Esophagus muscularis mucosa (tissue), 4 donors: ENCODE measurements around the gene MATN1. TPM values are rescaled to one million over a fixed set of nuclear protein-coding genes. Genes with fewer than 3 reads are reported as not detected.

Experiments used
- DNase-seq: peaks from one replicate; pipeline ENCODE4 v3.0.0-alpha.2; 2017; ENCODE audit errors: extremely low spot score
- H3K27ac ChIP-seq, 4 donors: fragments of 200-600 bp; sonication (generic); replicated peaks in 1 of 4; 1 replicate in 3 of 4; 2 replicates in 1 of 4; pipeline ENCODE4 v1.5.1; 2016 to 2019; ENCODE audit warnings: mild to moderate bottlenecking in 1 of 4
- H3K27me3 ChIP-seq, 4 donors: fragments of 200-600 bp; sonication (generic); one replicate each; pipeline versions ENCODE4 v1.5.1 to v1.6.0; 2016 to 2019
- H3K36me3 ChIP-seq, 4 donors: fragments of 200-600 bp; sonication (generic); one replicate each; pipeline ENCODE4 v1.5.1; 2016 to 2019
- H3K4me1 ChIP-seq, 4 donors: fragments of 200-600 bp; sonication (generic); one replicate each; pipeline ENCODE4 v1.5.1; 2016 to 2019
- H3K4me3 ChIP-seq, 4 donors: fragments of 200-600 bp; sonication (generic); 1 replicate in 2 of 4; 2 replicates in 2 of 4; pipeline ENCODE4 v1.5.1; 2016 to 2019; ENCODE audit warnings: mild to moderate bottlenecking in 4 of 4, moderate library complexity in 1 of 4
- H3K9me3 ChIP-seq, 4 donors: fragments of 200-600 bp; sonication (generic); 1 replicate in 3 of 4; 2 replicates in 1 of 4; pipeline ENCODE4 v1.5.1; 2016 to 2019
- CTCF ChIP-seq, 3 experiments: fragments of 200-600 bp in 2 of 3; fragments of 450-650 bp in 1 of 3; sonication (generic) in 2 of 3; IDR thresholded peaks; one replicate each; pipeline ENCODE4 v1.5.1; 2017 to 2019; ENCODE audit warnings: antibody characterized with exemption in 3 of 3, mild to moderate bottlenecking in 2 of 3, moderate library complexity in 1 of 3
- EP300 ChIP-seq: sonication (generic); formaldehyde crosslinking; IDR thresholded peaks from one replicate; pipeline ENCODE4 v1.6.1; 2017; ENCODE audit warnings: antibody characterized with exemption
- POLR2A ChIP-seq: fragments of 450-650 bp; IDR thresholded peaks from one replicate; pipeline ENCODE4 v1.6.1; 2017; ENCODE audit warnings: antibody characterized with exemption, moderate library complexity, mild to moderate bottlenecking, low read depth
- POLR2AphosphoS5 ChIP-seq, 2 donors: sonication (generic); formaldehyde crosslinking; IDR thresholded peaks; one replicate each; pipeline ENCODE4 v1.6.1; 2017; ENCODE audit warnings: antibody characterized with exemption in 2 of 2
- WGBS: methylation state at CpG from one replicate; pipeline ENCODE4 v1.1.5; 2018; 5-methylcytosine and 5-hydroxymethylcytosine counted together
- intact Hi-C: fragments of 100-400 bp; cut with DNase I; formaldehyde crosslinking; loops from one replicate; pipeline ENCODE4 v1.15.1; 2023
- total RNA-seq, 4 donors: library from RNA; depleted of rRNA; stranded (reverse); fragments of >200 nt; gene quantifications; one replicate each; pipeline versions ENCODE4 v1.1.0 to v1.2.1, GENCODE V29; 2016

Gene MATN1
- total RNA-seq, 4 donors from 2014 or later: not detected

DNA sequence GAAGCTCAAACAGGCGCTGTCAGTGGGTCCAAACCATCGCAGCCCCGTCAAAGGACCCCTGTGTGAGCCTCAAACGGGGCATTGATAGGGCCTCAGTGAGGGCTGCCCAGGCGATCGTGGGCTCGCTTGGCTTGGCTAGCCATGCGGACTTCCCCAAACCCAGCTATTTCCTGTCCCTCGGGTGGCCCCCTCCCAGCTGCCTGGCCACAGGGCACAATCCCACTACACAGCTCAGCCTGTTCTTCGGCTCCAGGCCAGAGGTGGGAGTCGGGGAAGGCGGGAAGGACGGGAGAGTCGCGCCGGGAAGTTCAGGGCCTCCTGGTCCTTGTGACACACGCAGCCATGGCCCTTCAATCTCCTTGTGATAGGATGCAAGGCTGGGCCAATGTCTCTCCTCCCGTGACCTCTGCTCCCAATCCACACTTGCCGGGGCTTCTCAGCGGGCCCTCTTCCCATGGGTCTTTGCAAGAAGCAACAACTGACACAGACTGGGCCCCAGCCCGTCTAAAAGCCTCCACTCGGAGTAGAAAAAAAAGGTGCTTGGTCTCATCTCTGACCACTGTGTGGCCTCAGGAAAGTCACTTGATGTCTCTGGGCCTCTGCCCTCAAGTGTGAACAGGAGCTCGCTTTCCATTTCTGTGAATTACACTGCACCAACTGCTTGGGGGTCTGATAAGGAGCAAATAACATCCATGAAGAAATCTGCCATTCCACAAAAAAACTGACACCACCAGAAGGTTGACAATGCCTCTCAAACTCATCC lies 7.1 kb upstream of the MATN1 start:
- peaks cover 0 to 7% (median 0%) of the 10 kb centered on the region in 4 donors for H3K27me3 ChIP-seq
- no peak overlapping the region for H3K4me3 ChIP-seq
- no peak overlapping the region for H3K27ac ChIP-seq
- H3K9me3 ChIP-seq: no peaks in the 10 kb centered on the region
- no peak for DNase-seq
- peaks cover 0 to 4% (median 0%) of the 10 kb centered on the region in 4 donors for H3K4me1 ChIP-seq
- 61% methylated on average over 17 of the region's 23 CpGs for WGBS
- no peak for TF ChIP-seq CTCF (IDR thresholded peaks at IDR 0.05)
- no peak for TF ChIP-seq POLR2A
- TF ChIP-seq EP300: no peak
- no peak for TF ChIP-seq POLR2AphosphoS5 (IDR thresholded peaks at IDR 0.05)
- intact Hi-C loops: no loop called here
- peaks cover 0 to 9% (median 2%) of the 10 kb centered on the region in 4 donors for H3K36me3 ChIP-seq

GRCh38 chr1:30729901-30730300 lies 6.5 kb upstream of the MATN1 start:
- Histone ChIP-seq H3K4me3 (no peak overlapping the region), H3K27ac (no peak overlapping the region), H3K36me3 (peaks cover 0 to 16% (median 4%) of the 10 kb centered on the region in 4 donors), H3K4me1 (peaks cover 0 to 4% (median 0%) of the 10 kb centered on the region in 4 donors), H3K9me3 (no peaks in the 10 kb centered on the region), H3K27me3 (peaks cover 0 to 7% (median 0%) of the 10 kb centered on the region in 4 donors)
- WGBS: 89% methylated on average over 6 of the region's 6 CpGs
- DNase-seq: no peak
- TF ChIP-seq POLR2A: no peak
- no peak for TF ChIP-seq POLR2AphosphoS5 (IDR thresholded peaks at IDR 0.05)
- no peak for TF ChIP-seq CTCF (IDR thresholded peaks at IDR 0.05)
- no peak for TF ChIP-seq EP300
- intact Hi-C loops: no loop called here

DNA sequence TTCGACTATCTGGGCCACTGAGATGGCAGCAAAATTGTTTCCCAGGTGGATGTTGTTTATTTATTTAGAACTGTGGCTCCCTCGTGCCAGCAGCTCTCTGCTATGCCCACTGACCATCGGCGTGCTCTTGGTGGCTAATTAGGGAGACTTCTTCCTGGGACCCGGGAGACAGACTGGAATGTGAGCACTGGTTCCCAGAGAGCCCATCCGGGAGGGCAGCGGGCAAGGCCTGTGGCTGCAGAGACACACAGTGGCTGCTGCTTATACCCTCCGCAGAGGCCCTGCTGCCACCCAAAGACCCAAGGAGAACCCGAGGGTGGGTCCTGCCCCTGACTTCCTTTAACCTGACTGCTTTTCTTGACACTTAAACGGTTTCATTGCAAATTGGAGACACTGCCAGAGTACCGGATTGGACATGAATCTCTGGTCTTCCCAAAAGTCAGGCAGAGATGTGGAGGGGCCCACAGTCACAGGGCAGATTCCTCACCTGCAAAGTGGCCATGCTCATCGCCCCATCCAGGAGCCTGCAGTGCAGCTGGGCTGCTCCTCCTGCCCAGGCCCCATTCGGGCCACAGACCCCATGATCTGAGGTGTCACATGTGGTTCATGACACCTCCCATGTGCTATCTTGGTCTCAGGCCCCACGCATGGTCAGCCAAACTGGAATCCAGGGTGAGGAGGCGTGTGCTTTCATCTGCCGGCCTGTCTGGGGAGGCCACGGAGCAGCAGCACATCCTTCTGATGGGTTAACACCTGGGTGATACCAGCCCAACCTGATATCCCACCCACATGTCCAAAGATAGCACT lies 5.7 kb upstream of the MATN1 start:
- no peak for TF ChIP-seq POLR2A
- TF ChIP-seq CTCF (IDR thresholded peaks at IDR 0.05): no peak
- TF ChIP-seq EP300: no peak
- TF ChIP-seq POLR2AphosphoS5 (IDR thresholded peaks at IDR 0.05): no peak
- no peak overlapping the region for H3K27ac ChIP-seq
- peaks cover 0 to 7% (median 0%) of the 10 kb centered on the region in 4 donors for H3K27me3 ChIP-seq
- no peak for DNase-seq
- intact Hi-C loops: no loop called here
- H3K9me3 ChIP-seq: no peaks in the 10 kb centered on the region
- H3K4me3 ChIP-seq: no peak overlapping the region
- peaks cover 0 to 18% (median 9%) of the 10 kb centered on the region in 4 donors for H3K36me3 ChIP-seq
- H3K4me1 ChIP-seq: peaks cover 0 to 4% (median 0%) of the 10 kb centered on the region in 4 donors
- WGBS: 77% methylated on average over 8 of the region's 17 CpGs

GRCh38 chr1:30728340-30728739 lies 5.0 kb upstream of the MATN1 start:
- no peak for DNase-seq
- TF ChIP-seq POLR2AphosphoS5 (IDR thresholded peaks at IDR 0.05): no peak
- no peak for TF ChIP-seq EP300
- TF ChIP-seq CTCF (IDR thresholded peaks at IDR 0.05): no peak
- TF ChIP-seq POLR2A: no peak
- peaks cover 0 to 7% (median 0%) of the 10 kb centered on the region in 4 donors for H3K27me3 ChIP-seq
- H3K27ac ChIP-seq: no peak overlapping the region
- intact Hi-C loops: no loop called here
- 92% methylated on average over 8 of the region's 8 CpGs for WGBS
- H3K9me3 ChIP-seq: no peaks in the 10 kb centered on the region
- H3K4me1 ChIP-seq: peaks cover 0 to 4% (median 0%) of the 10 kb centered on the region in 4 donors
- H3K4me3 ChIP-seq: no peak overlapping the region
- peaks cover 0 to 23% (median 12%) of the 10 kb centered on the region in 4 donors for H3K36me3 ChIP-seq
